Fibroblast of pulmonary artery (primary cell): Measurements from ENCODE around the gene FEZF1.
A peak's percentile ranks its signal among the peaks of the same experiment; 100 is the strongest.

Source experiments
- DNase-seq: peaks from one replicate; pipeline ENCODE4 v3.0.0-alpha.2; 2010; ENCODE audit warnings: low read depth
- H3K4me3 ChIP-seq: replicated peaks from 2 replicates; pipeline ENCODE4 v1.5.1; 2011; ENCODE audit warnings: low read depth, mild to moderate bottlenecking, control low read depth, low read length, moderate library complexity
- CTCF ChIP-seq: IDR thresholded peaks from 2 replicates; pipeline ENCODE4 v1.5.1; 2011; ENCODE audit warnings: mild to moderate bottlenecking, control low read depth, low read length, inconsistent platforms; ENCODE audit errors: missing control alignments

The FEZF1 gene

DNA sequence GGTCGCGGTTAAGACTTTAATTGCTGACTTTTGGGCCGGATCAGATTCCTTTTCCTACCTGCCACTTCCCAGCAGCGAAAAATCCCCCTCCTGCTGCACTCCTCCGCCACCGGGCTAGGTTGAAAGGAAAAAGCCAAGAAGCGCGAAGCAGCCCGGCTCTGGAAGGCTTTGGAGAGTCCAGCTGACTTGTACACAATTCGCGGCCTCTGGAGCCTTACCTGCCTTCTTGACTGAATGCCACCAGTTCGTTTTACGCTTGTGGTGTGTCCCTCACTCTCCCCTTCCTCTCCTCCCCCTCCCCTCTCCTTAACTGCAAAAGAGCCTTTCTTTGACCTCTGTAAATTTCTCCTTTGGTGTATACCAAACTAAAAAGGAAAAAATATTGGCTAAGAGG lies 2.7 kb upstream of the FEZF1 start:
- no peak for TF ChIP-seq CTCF
- no peak overlapping the region for H3K4me3 ChIP-seq
- no peak for DNase-seq

DNA sequence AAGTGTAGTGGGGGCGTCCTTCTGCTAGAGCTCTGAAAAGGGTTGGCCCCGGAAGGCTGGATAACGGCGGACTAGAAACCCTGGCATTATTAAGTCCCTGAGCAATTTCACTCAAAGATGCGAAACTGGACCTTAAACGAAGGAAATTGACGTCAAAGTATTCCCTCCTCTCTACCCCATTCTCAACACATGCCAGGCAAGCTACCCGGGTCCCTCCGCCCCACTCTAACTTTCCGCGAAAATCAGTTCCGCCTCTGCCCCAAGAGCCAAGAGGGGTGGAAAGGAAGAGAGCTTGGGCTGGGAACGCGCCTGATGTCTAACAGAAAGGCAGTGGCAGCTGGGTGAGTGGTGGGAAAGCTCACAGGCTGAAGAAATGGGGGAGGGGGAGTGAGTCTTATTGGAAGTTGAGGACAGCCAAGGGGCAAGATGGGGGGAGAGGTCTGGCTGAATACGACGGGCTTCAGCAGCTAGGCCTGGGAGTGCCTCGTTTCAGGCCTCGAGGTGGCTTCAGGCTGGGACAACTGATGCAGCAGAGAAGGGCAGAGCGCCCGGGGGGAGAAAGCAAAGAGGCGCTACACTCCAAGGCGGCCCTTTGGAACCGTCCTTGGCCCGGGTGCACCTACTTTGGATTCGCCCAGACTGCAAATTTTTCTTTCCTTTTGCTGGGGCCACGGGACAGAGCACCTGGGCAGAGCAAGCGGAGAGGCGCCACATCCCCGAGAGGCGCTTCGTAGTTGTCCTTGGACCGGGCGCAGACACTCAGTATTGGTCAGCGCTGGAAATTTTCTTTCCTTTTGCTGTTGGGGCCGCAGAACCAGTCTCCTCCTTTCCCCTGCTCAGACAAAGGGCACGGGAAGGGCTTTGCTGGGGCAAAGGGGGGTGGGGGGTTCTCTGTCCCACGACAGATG lies 2.0 kb upstream of the FEZF1 start:
- no peak for TF ChIP-seq CTCF
- H3K4me3 ChIP-seq: no peak overlapping the region
- no peak for DNase-seq

GRCh38 chr7:122305475-122306319 lies 1.1 kb upstream of the FEZF1 start:
- no peak for TF ChIP-seq CTCF
- peak; percentile 6 for DNase-seq
- H3K4me3 ChIP-seq: no peak overlapping the region

DNA sequence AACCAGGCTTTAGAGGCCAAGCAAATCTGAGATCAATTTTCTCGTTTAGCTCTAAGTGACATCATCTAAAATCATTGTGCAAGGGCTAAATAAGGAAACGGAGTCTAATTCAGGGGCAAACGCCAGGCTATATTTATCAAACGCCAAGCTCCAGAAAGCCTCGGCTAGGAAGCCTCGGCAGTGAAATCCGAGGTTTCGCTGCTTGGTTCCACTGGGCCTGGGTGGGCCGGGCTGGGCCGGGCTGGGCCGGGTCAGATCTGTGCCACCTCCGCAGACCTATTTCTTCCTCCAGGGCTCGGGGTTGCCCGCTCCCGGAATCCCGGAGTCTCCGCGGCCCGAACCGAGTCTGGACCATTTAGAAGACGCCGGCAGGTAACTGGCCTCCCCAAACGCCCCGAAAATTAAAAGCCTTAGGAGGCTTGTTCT lies 459 bp upstream of the FEZF1 start:
- no peak for TF ChIP-seq CTCF
- H3K4me3 ChIP-seq: no peak overlapping the region
- DNase-seq: peak; percentile 17

- H3K4me3 ChIP-seq: no peak overlapping the region
- DNase-seq: no peak
- TF ChIP-seq CTCF: no peak
These were observed 825 bp downstream of the FEZF1 start for GRCh38 chr7:122303531-122304318.

GRCh38 chr7:122302761-122303530 lies 1.6 kb downstream of the FEZF1 start:
- no peak overlapping the region for H3K4me3 ChIP-seq
- DNase-seq: no peak
- no peak for TF ChIP-seq CTCF
